MM.1S (cell line): ENCODE results near the gene SLC16A9.
A peak's percentile ranks its signal among the peaks of the same experiment; 100 is the strongest.

Experiments
- DNase-seq: peaks from one replicate; pipeline ENCODE4 v3.0.0-alpha.2; 2015
- H2AFZ ChIP-seq: fragments of 300-600 bp; sonication (generic); 2 replicates; pipeline ENCODE4 v1.6.0; 2016; ENCODE audit warnings: antibody characterized with exemption, low read length
- H3F3A ChIP-seq: fragments of 300-600 bp; sonication (generic); 2 replicates; pipeline ENCODE4 v1.6.1; 2016; ENCODE audit warnings: mild to moderate bottlenecking, antibody characterized with exemption, low read length, moderate library complexity, mixed read lengths; ENCODE audit not compliant: insufficient read depth
- H3K27ac ChIP-seq: fragments of 300-600 bp; sonication (generic); 2 replicates; pipeline ENCODE4 v1.5.1; 2016; ENCODE audit warnings: mild to moderate bottlenecking, low read length
- H3K27me3 ChIP-seq: fragments of 300-600 bp; sonication (generic); replicated peaks from 2 replicates; pipeline ENCODE4 v1.6.0; 2016; ENCODE audit warnings: low read length; ENCODE audit not compliant: insufficient read depth
- H3K36me3 ChIP-seq: fragments of 300-600 bp; sonication (generic); replicated peaks from 2 replicates; pipeline ENCODE4 v1.6.1; 2016; ENCODE audit warnings: mild to moderate bottlenecking, low read length, mixed read lengths; ENCODE audit not compliant: insufficient read depth
- H3K4me1 ChIP-seq: fragments of 300-600 bp; sonication (generic); 2 replicates; pipeline ENCODE4 v1.6.1; 2016; ENCODE audit warnings: low read length, mixed read lengths
- H3K4me2 ChIP-seq: fragments of 300-600 bp; sonication (generic); 2 replicates; pipeline ENCODE4 v1.6.0; 2016; ENCODE audit warnings: low read depth, low read length
- H3K4me3 ChIP-seq: fragments of 300-600 bp; sonication (generic); 2 replicates; pipeline ENCODE4 v1.5.1; 2016; ENCODE audit warnings: low read length, mixed read lengths
- H3K79me2 ChIP-seq: fragments of 300-600 bp; sonication (generic); 2 replicates; pipeline ENCODE4 v1.6.1; 2016; ENCODE audit warnings: mixed run types, low read length, mixed read lengths
- H3K9ac ChIP-seq: fragments of 300-600 bp; sonication (generic); 2 replicates; pipeline ENCODE4 v1.6.1; 2016; ENCODE audit warnings: low read length, mixed read lengths
- H3K9me2 ChIP-seq: fragments of 300-600 bp; sonication (generic); replicated peaks from 2 replicates; pipeline ENCODE4 v1.6.1; 2016; ENCODE audit warnings: mild to moderate bottlenecking, low read length, mixed read lengths; ENCODE audit not compliant: insufficient read depth
- H3K9me3 ChIP-seq: fragments of 300-600 bp; sonication (generic); replicated peaks from 2 replicates; pipeline ENCODE4 v1.6.1; 2016; ENCODE audit warnings: mild to moderate bottlenecking, low read length, mixed read lengths; ENCODE audit not compliant: insufficient read depth
- H4K20me1 ChIP-seq: fragments of 300-600 bp; sonication (generic); 2 replicates; pipeline ENCODE4 v1.6.1; 2016; ENCODE audit warnings: mild to moderate bottlenecking, low read length, moderate library complexity, mixed read lengths; ENCODE audit not compliant: insufficient read depth
- EZH2 ChIP-seq: fragments of 300-600 bp; sonication (generic); optimal IDR thresholded peaks from 2 replicates; pipeline ENCODE3; 2017; ENCODE audit warnings: low read depth, mild to moderate bottlenecking, antibody characterized with exemption, low read length, mixed read lengths
- EZH2phosphoT487 ChIP-seq: fragments of 300-600 bp; sonication (generic); IDR thresholded peaks from 2 replicates; pipeline ENCODE4 v1.6.1; 2018; ENCODE audit warnings: antibody characterized with exemption, low read length
- TF ChIP-seq, protein P1 (sequence below): fragments of 300-600 bp; sonication (generic); IDR thresholded peaks from 2 replicates; pipeline ENCODE4 v1.5.1; 2016; ENCODE audit warnings: antibody characterized with exemption, low read length, mixed read lengths

The SLC16A9 gene, protein sequence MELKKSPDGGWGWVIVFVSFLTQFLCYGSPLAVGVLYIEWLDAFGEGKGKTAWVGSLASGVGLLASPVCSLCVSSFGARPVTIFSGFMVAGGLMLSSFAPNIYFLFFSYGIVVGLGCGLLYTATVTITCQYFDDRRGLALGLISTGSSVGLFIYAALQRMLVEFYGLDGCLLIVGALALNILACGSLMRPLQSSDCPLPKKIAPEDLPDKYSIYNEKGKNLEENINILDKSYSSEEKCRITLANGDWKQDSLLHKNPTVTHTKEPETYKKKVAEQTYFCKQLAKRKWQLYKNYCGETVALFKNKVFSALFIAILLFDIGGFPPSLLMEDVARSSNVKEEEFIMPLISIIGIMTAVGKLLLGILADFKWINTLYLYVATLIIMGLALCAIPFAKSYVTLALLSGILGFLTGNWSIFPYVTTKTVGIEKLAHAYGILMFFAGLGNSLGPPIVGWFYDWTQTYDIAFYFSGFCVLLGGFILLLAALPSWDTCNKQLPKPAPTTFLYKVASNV

DNA sequence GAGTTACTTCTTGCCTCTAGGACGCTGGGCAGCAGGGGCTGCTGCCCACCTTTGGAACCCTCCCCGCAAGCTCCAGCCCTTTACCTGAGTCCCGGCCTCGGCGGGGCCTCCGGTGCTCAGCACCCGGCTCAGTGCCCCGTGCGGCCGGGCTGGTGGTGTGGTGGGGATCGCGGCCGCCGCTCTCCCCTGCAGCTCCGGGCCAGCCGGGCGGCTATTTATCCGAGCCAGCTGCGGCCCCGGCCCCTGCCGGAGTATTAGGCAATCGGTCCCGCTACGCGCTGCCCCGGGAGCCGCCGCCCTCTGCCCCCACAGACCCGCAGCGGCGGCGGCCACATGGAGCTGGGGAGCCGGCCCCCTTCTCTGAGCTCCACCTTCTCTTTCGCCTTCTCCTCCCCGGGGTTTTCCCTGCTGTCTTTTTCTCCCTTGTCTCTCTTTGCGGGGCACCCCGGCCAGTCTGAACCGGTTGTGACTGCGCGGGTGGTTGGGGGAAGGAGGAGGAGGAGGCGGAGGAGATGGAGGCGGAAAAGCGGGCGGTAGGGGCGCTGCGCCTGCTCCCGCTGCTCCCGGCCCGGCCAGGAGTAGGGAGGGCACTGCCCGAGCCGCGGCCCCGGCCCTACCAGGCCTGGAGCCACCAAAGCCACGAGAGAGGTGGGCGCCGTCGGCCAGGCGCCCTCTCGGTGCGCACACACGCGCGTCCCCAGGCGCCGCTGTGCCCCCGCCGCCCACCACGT is at the start of gene SLC16A9:
SLC16A9 (minus strand) TSS at position 456 of the 731 bp plus-strand sequence. CDS start 25,559 bp downstream, outside the sequence.
- peaks cover 14% of the 10 kb centered on the region; the same call in 1 of the 2 replicates for H3K4me1 ChIP-seq
- peak within 1 kb of the TSS; percentile 93 for H2AFZ ChIP-seq
- H3K27me3 ChIP-seq: no peaks in the 10 kb centered on the region
- no peaks in the 10 kb centered on the region; the same call in 1 of the 2 replicates for H3F3A ChIP-seq
- peak within 1 kb of the TSS; percentile 37; the same call in 1 of the 2 replicates for H3K27ac ChIP-seq
- H3K4me3 ChIP-seq: peak within 1 kb of the TSS; percentile 83
- DNase-seq: peak; percentile 77
- H4K20me1 ChIP-seq: no peaks in the 10 kb centered on the region
- peak within 1 kb of the TSS; percentile 91 for H3K4me2 ChIP-seq
- TF ChIP-seq, protein P1, sequence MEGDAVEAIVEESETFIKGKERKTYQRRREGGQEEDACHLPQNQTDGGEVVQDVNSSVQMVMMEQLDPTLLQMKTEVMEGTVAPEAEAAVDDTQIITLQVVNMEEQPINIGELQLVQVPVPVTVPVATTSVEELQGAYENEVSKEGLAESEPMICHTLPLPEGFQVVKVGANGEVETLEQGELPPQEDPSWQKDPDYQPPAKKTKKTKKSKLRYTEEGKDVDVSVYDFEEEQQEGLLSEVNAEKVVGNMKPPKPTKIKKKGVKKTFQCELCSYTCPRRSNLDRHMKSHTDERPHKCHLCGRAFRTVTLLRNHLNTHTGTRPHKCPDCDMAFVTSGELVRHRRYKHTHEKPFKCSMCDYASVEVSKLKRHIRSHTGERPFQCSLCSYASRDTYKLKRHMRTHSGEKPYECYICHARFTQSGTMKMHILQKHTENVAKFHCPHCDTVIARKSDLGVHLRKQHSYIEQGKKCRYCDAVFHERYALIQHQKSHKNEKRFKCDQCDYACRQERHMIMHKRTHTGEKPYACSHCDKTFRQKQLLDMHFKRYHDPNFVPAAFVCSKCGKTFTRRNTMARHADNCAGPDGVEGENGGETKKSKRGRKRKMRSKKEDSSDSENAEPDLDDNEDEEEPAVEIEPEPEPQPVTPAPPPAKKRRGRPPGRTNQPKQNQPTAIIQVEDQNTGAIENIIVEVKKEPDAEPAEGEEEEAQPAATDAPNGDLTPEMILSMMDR: peak; percentile 37
- no peak for TF ChIP-seq EZH2phosphoT487
- no peaks in the 10 kb centered on the region for H3K9me2 ChIP-seq
- no peaks in the 10 kb centered on the region for H3K36me3 ChIP-seq
- peaks cover 3% of the 10 kb centered on the region; the same call in 1 of the 2 replicates for H3K79me2 ChIP-seq
- peak within 1 kb of the TSS; percentile 70 for H3K9ac ChIP-seq
- no peaks in the 10 kb centered on the region for H3K9me3 ChIP-seq

DNA sequence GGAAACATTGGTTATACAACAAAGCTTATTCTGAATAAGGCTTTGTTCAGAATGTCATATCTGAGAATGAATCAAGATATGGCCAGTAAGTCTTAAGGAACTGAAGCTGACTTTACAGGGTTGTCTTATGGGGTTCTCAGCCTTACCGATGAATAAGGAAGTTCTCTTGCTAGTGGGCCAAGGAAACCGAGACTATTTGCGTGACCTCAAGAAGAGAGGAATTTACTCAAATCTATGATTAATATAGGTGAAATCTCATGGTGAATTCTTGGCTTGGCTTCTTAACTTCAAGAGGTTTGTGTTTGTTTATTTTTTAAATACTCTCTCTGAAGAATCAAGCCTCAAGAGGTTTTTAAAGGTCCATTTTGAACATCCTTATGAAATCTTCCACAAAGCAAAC is 48.3 kb upstream of the SLC16A9 start:
- TF ChIP-seq EZH2: no peak
- TF ChIP-seq EZH2phosphoT487: no peak
- TF ChIP-seq, protein P1: no peak
- H3K4me3 ChIP-seq: no peak overlapping the region

DNA sequence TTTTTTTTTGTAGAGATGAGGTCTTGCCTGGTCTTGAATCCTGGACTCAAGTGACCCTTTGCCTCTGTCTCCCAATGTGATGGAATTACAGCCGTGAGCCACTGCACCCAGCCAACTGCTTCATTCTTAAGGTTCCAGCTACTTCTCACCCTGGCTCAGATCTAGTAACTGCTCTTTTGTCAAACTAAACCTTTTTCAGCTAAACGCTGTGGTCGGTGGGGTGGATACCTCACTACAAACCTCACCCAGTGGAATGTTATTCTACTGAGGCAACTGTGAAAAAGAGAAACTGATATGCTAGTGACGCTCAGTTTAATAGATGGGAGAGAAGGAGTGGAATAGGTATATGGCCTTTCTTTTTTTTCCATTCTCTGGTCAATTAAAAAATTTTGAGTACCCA is 45.3 kb upstream of the SLC16A9 start:
- no peak overlapping the region for H2AFZ ChIP-seq
- H3K9me2 ChIP-seq: no peaks in the 10 kb centered on the region
- H3K36me3 ChIP-seq: no peaks in the 10 kb centered on the region
- H3K27me3 ChIP-seq: no peaks in the 10 kb centered on the region
- H3K4me1 ChIP-seq: no peaks in the 10 kb centered on the region
- no peak for TF ChIP-seq EZH2phosphoT487
- no peak for TF ChIP-seq EZH2
- TF ChIP-seq, protein P1: no peak
- no peaks in the 10 kb centered on the region for H3K9me3 ChIP-seq
- no peak overlapping the region for H3K27ac ChIP-seq
- no peak overlapping the region for H3K9ac ChIP-seq
- no peak overlapping the region for H3K4me2 ChIP-seq
- no peak overlapping the region for H3K4me3 ChIP-seq
- no peak for DNase-seq
- H3F3A ChIP-seq: no peaks in the 10 kb centered on the region
- H4K20me1 ChIP-seq: no peaks in the 10 kb centered on the region
- no peaks in the 10 kb centered on the region for H3K79me2 ChIP-seq

More for the DNA sequence above, 48.3 kb upstream of the SLC16A9 start:
- Histone ChIP-seq H2AFZ (no peak overlapping the region), H3K9me3 (no peaks in the 10 kb centered on the region), H3F3A (no peaks in the 10 kb centered on the region), H3K4me2 (no peak overlapping the region), H3K4me1 (no peaks in the 10 kb centered on the region), H3K36me3 (no peaks in the 10 kb centered on the region), H3K9me2 (no peaks in the 10 kb centered on the region), H3K79me2 (no peaks in the 10 kb centered on the region), H3K27ac (no peak overlapping the region), H4K20me1 (no peaks in the 10 kb centered on the region), H3K27me3 (no peaks in the 10 kb centered on the region), H3K9ac (no peak overlapping the region)
- DNase-seq: no peak
